Keratinocyte (primary cell): Measurements from ENCODE around the gene NBEAL2. TPM values are rescaled to one million over a fixed set of nuclear protein-coding genes. Genes with fewer than 3 reads are reported as not detected.

Experiments
- DNase-seq: peaks from one replicate; pipeline ENCODE4 v3.0.0-alpha.2; 2011; ENCODE audit warnings: low read depth, missing footprints, low spot score
- FAIRE-seq: peaks from 2 replicates; lab custom pipeline; 2011; peaks lifted over from hg19 to GRCh38; lab: Jason Lieb, UNC
- H2AFZ ChIP-seq: 2 replicates; pipeline ENCODE4 v1.6.0; 2012; ENCODE audit warnings: low read length, control low read depth, inconsistent platforms; ENCODE audit not compliant: control insufficient read depth
- H3K27ac ChIP-seq: 2 replicates; pipeline ENCODE4 v1.5.1; 2011; ENCODE audit warnings: low read length; ENCODE audit not compliant: control insufficient read depth, insufficient read depth
- H3K27me3 ChIP-seq: 3 replicates; pipeline ENCODE4 v1.6.0; 2011; ENCODE audit warnings: low read length; ENCODE audit not compliant: control insufficient read depth, insufficient read depth; ENCODE audit errors: extremely low read depth
- H3K36me3 ChIP-seq, 2 experiments: 2 replicates in 1 of 2; 3 replicates in 1 of 2; pipeline ENCODE4 v1.5.1; 2011; ENCODE audit warnings: low read length in 2 of 2, mild to moderate bottlenecking in 1 of 2; ENCODE audit not compliant: control insufficient read depth in 2 of 2, insufficient read depth in 2 of 2; ENCODE audit errors: extremely low read depth in 1 of 2
- H3K4me1 ChIP-seq: 3 replicates; pipeline ENCODE4 v1.5.1; 2011; ENCODE audit warnings: low read length; ENCODE audit not compliant: control insufficient read depth, insufficient read depth; ENCODE audit errors: extremely low read depth
- H3K4me2 ChIP-seq: 3 replicates; pipeline ENCODE4 v1.6.0; 2011; ENCODE audit warnings: low read depth, low read length; ENCODE audit not compliant: control insufficient read depth, insufficient read depth; ENCODE audit errors: extremely low read depth
- H3K4me3 ChIP-seq, 3 experiments: fragments of 200-600 bp in 1 of 3; sonication (generic) in 1 of 3; 2 replicates in 2 of 3; 3 replicates in 1 of 3; pipeline ENCODE4 v1.5.1; 2011 to 2016; ENCODE audit warnings: low read length in 3 of 3, mild to moderate bottlenecking in 3 of 3, control low read depth in 2 of 3, inconsistent platforms in 1 of 3, low read depth in 1 of 3, mixed read lengths in 1 of 3, mixed run types in 1 of 3, moderate library complexity in 1 of 3; ENCODE audit not compliant: control insufficient read depth in 2 of 3, insufficient read depth in 2 of 3; ENCODE audit errors: extremely low read depth in 1 of 3
- H3K79me2 ChIP-seq: 2 replicates; pipeline ENCODE4 v1.6.0; 2012; ENCODE audit warnings: low read length; ENCODE audit not compliant: control insufficient read depth, insufficient read depth
- H3K9ac ChIP-seq: 3 replicates; pipeline ENCODE4 v1.6.0; 2011; ENCODE audit warnings: low read length; ENCODE audit not compliant: control insufficient read depth, insufficient read depth; ENCODE audit errors: extremely low read depth
- H3K9me1 ChIP-seq: 3 replicates; pipeline ENCODE4 v1.6.0; 2011; ENCODE audit warnings: low read length; ENCODE audit not compliant: control insufficient read depth, insufficient read depth; ENCODE audit errors: extremely low read depth
- H3K9me3 ChIP-seq: 2 replicates; pipeline ENCODE4 v1.5.1; 2012; ENCODE audit warnings: low read depth, low read length; ENCODE audit not compliant: control insufficient read depth
- H4K20me1 ChIP-seq: 3 replicates; pipeline ENCODE4 v1.6.0; 2011; ENCODE audit warnings: low read length; ENCODE audit not compliant: control insufficient read depth, insufficient read depth; ENCODE audit errors: extremely low read depth
- EZH2 ChIP-seq: IDR thresholded peaks from one replicate; pipeline ENCODE4 v1.6.1; 2012; ENCODE audit warnings: inconsistent platforms, mild to moderate bottlenecking, low read length, moderate library complexity
- dilution Hi-C: fragments of 300-500 bp; cut with MboI; formaldehyde crosslinking; loops from one replicate; pipeline ENCODE4 v1.7.0; 2020; ENCODE audit warnings: low sequenced_read_pairs; ENCODE audit not compliant: extremely low pct_ligation_motif_present
- polyA plus RNA-seq, 5 experiments: library from polyadenylated mRNA; depleted of rRNA in 3 of 5; stranded (reverse) in 3 of 5; stranded (forward) in 1 of 5; unstranded in 1 of 5; fragments of >200 nt; gene quantifications; 1 replicate in 1 of 5; 2 replicates in 3 of 5; 3 replicates in 1 of 5; pipeline versions ENCODE4 v1.2.1 to v1.2.3, GENCODE V29; 2011 to 2012; ENCODE audit warnings: missing spikeins in 2 of 5, low read depth in 1 of 5, low replicate concordance in 1 of 5
- TF ChIP-seq, protein P1 (sequence below), 3 experiments: IDR thresholded peaks in 1 of 3; conservative IDR thresholded peaks in 1 of 3; optimal IDR thresholded peaks in 1 of 3; 2 replicates in 2 of 3; 3 replicates in 1 of 3; pipeline versions ENCODE3 to v1.5.1; 2011; ENCODE audit warnings: low read length in 3 of 3, mild to moderate bottlenecking in 3 of 3, moderate library complexity in 2 of 3, control low read depth in 1 of 3, inconsistent platforms in 1 of 3; ENCODE audit not compliant: insufficient read depth in 2 of 3; ENCODE audit errors: extremely low read depth in 1 of 3

The NBEAL2 gene
- polyA plus RNA-seq, 1 donor (not counting 4 experiments of a cell fraction or from before 2014, with no cell fraction given): 22.8 TPM

GRCh38 chr3:46959161-46959511, 20.3 kb upstream of the NBEAL2 start:
- peaks cover 29% of the 10 kb centered on the region for H3K4me1 ChIP-seq
- H3K79me2 ChIP-seq: peaks cover 89% of the 10 kb centered on the region
- dilution Hi-C loops: no loop called here
- H3K4me3 ChIP-seq: no peak overlapping the region
- TF ChIP-seq, protein P1, sequence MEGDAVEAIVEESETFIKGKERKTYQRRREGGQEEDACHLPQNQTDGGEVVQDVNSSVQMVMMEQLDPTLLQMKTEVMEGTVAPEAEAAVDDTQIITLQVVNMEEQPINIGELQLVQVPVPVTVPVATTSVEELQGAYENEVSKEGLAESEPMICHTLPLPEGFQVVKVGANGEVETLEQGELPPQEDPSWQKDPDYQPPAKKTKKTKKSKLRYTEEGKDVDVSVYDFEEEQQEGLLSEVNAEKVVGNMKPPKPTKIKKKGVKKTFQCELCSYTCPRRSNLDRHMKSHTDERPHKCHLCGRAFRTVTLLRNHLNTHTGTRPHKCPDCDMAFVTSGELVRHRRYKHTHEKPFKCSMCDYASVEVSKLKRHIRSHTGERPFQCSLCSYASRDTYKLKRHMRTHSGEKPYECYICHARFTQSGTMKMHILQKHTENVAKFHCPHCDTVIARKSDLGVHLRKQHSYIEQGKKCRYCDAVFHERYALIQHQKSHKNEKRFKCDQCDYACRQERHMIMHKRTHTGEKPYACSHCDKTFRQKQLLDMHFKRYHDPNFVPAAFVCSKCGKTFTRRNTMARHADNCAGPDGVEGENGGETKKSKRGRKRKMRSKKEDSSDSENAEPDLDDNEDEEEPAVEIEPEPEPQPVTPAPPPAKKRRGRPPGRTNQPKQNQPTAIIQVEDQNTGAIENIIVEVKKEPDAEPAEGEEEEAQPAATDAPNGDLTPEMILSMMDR (optimal IDR thresholded peaks at IDR 0.05 in 1 of 3, IDR thresholded peaks at IDR 0.05 in 1 of 3, conservative IDR thresholded peaks at IDR 0.05 in 1 of 3; ENCODE audit: extremely low read depth in 1 of 3, insufficient read depth in 2 of 3, low read length in 3 of 3): no peak
- TF ChIP-seq EZH2: no peak
- H3K9me3 ChIP-seq: no peaks in the 10 kb centered on the region
- no peaks in the 10 kb centered on the region for H3K9me1 ChIP-seq
- H3K36me3 ChIP-seq: peaks cover 2 to 12% of the 10 kb centered on the region in 2 experiments
- peaks cover 44% of the 10 kb centered on the region for H4K20me1 ChIP-seq
- no peak overlapping the region for H2AFZ ChIP-seq
- peak overlapping the region; percentile 80 for H3K27ac ChIP-seq
- H3K4me2 ChIP-seq: no peak overlapping the region
- no peaks in the 10 kb centered on the region for H3K27me3 ChIP-seq
- H3K9ac ChIP-seq: no peak overlapping the region
- FAIRE-seq: no peak
- DNase-seq: no peak

- H2AFZ ChIP-seq: no peak overlapping the region
- dilution Hi-C loops: no loop called here
- peak overlapping the region; percentile 42 for H3K4me2 ChIP-seq
- no peaks in the 10 kb centered on the region for H3K9me1 ChIP-seq
- no peaks in the 10 kb centered on the region for H3K9me3 ChIP-seq
- peaks cover 44% of the 10 kb centered on the region for H4K20me1 ChIP-seq
- H3K27ac ChIP-seq: peak overlapping the region; percentile 80
- peak overlapping the region in 1 of 3 experiments; percentile 22 for H3K4me3 ChIP-seq
- DNase-seq (no peak), FAIRE-seq (peak; percentile 69)
- H3K27me3 ChIP-seq: no peaks in the 10 kb centered on the region
- H3K4me1 ChIP-seq: peaks cover 30% of the 10 kb centered on the region
- no peak for TF ChIP-seq EZH2
- TF ChIP-seq, protein P1 (optimal IDR thresholded peaks at IDR 0.05 in 1 of 3, IDR thresholded peaks at IDR 0.05 in 1 of 3, conservative IDR thresholded peaks at IDR 0.05 in 1 of 3; ENCODE audit: extremely low read depth in 1 of 3, insufficient read depth in 2 of 3, low read length in 3 of 3): no peak
- peaks cover 82% of the 10 kb centered on the region for H3K79me2 ChIP-seq
- peaks cover 1 to 13% of the 10 kb centered on the region in 2 experiments for H3K36me3 ChIP-seq
- peak overlapping the region; percentile 66 for H3K9ac ChIP-seq
Measured at GRCh38 chr3:46960081-46960701, 19.3 kb upstream of the NBEAL2 start.
